Astrocyte of the spinal cord (primary cell): ENCODE results near the gene RUNX2.

ENCODE experiments used
- DNase-seq: peaks from one replicate; pipeline ENCODE4 v3.0.0; 2011; ENCODE audit warnings: low read depth, low spot score
- H3K4me3 ChIP-seq: 2 replicates; pipeline ENCODE4 v1.5.1; 2011; ENCODE audit warnings: low read depth, mild to moderate bottlenecking, low read length, moderate library complexity
- in situ Hi-C: cut with HindIII; loops from 2 replicates; pipeline ENCODE4 v1.10.0; 2017; ENCODE audit warnings: low sequenced_read_pairs
- TF ChIP-seq, protein P1 (sequence below): IDR thresholded peaks from 2 replicates; pipeline ENCODE4 v1.5.1; 2012; ENCODE audit warnings: low read depth, mild to moderate bottlenecking, low read length, inconsistent platforms

Gene RUNX2

DNA sequence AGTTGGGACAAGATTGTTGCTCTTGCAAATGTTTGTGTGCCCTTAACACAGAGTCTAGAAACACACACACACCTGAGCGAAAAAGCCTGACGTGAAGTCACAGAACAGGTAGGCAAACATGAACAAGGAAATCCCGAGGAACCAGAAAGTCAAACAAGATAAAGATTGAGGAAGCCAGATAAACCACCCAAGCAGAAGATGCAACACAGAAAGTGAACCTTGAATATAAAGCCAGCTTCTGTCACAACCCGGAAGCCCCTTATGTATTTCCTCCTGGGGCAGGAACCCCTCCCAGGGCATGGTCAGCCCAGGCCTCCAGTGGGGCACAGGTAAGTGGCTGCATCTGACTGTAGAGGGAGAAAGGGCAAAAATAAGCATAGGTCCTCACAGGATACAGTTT, 207.8 kb downstream of the RUNX2 start:
- H3K4me3 ChIP-seq = no peak overlapping the region
- TF ChIP-seq, protein P1, sequence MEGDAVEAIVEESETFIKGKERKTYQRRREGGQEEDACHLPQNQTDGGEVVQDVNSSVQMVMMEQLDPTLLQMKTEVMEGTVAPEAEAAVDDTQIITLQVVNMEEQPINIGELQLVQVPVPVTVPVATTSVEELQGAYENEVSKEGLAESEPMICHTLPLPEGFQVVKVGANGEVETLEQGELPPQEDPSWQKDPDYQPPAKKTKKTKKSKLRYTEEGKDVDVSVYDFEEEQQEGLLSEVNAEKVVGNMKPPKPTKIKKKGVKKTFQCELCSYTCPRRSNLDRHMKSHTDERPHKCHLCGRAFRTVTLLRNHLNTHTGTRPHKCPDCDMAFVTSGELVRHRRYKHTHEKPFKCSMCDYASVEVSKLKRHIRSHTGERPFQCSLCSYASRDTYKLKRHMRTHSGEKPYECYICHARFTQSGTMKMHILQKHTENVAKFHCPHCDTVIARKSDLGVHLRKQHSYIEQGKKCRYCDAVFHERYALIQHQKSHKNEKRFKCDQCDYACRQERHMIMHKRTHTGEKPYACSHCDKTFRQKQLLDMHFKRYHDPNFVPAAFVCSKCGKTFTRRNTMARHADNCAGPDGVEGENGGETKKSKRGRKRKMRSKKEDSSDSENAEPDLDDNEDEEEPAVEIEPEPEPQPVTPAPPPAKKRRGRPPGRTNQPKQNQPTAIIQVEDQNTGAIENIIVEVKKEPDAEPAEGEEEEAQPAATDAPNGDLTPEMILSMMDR = no peak
- DNase-seq = no peak
- in situ Hi-C loops = no loop called here

DNA sequence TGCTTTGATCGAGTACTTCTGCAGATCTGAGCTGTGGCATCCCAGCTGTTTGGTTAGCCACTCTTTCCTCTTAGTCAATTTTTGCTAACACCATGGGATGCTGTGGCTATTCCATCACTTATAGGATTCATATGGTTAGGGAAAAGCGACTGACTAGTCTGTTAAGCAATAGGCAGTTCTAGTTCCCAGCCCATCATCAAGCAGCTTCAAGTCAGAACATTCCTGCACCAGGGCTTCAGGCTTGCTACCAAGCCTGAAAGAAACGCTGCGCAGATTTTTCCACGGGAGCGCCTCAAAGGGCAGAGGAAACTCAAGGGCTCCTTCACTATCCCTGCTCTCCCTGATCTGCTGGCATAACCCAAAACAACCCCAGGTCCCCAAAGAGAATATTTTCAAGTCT, 209.4 kb downstream of the RUNX2 start:
- no peak overlapping the region for H3K4me3 ChIP-seq
- DNase-seq = no peak
- in situ Hi-C loops = no loop called here
- TF ChIP-seq, protein P1 = no peak

DNA sequence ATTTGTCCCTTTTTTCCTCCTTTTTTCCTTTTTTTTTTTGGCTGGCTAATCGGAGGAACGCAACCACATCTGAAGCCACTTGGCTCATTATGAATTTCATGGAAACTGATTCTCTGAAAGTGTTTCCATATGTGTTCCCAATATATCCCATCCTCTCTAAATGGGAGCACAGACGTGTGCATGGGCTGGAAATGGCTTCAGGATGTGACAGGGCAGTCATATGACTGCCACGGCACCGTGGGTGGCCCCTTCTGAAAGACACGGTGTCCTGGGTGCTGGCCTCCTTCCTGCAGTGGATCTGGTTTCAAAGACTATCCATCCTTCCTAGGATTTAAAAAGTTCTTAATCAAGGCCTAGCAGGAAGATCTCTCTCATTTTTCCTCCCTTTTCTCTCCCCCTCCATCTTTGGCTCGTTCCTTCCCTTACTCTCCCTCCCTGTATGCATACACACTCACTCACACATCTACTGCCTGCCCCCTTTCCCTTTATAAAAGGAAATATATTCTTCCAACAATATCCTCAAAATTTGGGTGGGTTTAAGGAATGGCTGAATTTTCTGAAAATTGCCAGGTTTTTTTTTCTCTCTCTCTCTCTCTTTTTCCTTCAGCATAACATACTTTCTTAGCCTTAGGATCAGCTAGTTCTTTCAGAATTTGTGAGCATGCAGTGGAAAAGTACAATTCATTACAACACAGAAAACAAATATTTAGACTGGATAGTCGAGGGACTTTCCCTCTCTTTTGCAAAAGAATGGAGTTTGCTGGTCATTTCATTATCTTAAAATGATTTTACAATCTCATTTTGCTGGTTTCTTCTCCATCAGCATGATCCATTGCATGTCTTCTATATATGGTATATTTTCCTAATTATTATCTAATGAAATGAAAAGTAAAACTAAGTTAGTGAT, 210.8 kb downstream of the RUNX2 start:
- in situ Hi-C loops = no loop called here
- DNase-seq = no peak
- TF ChIP-seq, protein P1 = no peak
- no peak overlapping the region for H3K4me3 ChIP-seq

DNA sequence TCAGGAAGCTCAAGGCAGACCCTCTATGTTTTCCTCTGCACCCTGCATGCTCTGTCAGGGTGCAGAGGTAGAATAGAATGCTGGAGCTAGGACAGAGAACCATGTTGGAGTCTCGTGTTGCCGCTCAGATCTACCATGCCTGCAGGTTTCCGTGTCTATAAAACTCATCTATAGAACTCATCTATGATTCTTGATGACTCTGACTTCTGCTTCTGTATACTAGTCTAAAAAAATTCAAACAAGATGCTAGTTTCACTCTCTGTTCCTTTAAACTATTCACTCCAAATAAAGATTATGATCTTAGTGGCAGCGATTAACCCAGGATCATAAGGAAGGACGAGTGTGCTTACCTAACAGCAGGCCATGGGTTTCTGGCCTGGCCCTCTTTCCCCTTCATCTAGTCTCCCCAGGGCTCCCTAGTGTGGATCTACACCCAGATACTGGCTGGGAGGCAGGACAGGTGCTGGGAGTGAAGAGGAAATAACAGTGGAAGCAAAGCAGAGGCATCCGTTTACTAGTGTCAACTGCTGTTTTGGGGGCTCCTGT, 212.3 kb downstream of the RUNX2 start:
- TF ChIP-seq, protein P1 = no peak
- H3K4me3 ChIP-seq = no peak overlapping the region
- in situ Hi-C loops = no loop called here
- DNase-seq = no peak

DNA sequence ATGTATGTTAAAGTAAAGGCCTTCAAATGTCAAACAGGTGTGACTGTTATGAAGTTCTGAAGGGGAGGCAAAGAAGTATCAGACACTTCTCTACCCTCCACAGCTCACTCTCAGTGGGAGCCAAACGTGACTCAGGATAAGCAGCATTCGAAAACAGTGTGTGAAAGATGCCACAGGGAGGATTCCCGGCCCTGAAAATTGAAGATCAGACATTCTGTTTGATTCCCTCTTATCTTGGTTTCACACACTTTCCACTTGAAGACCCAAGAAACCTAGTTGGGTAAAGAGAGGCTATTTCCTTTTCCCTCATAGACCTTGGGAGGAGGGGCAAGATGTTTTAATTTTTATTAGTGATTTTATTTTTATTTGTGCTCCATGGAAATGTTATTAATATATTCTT, 213.8 kb downstream of the RUNX2 start:
- TF ChIP-seq, protein P1 = no peak
- no peak overlapping the region for H3K4me3 ChIP-seq
- DNase-seq = no peak
- in situ Hi-C loops = no loop called here

DNA sequence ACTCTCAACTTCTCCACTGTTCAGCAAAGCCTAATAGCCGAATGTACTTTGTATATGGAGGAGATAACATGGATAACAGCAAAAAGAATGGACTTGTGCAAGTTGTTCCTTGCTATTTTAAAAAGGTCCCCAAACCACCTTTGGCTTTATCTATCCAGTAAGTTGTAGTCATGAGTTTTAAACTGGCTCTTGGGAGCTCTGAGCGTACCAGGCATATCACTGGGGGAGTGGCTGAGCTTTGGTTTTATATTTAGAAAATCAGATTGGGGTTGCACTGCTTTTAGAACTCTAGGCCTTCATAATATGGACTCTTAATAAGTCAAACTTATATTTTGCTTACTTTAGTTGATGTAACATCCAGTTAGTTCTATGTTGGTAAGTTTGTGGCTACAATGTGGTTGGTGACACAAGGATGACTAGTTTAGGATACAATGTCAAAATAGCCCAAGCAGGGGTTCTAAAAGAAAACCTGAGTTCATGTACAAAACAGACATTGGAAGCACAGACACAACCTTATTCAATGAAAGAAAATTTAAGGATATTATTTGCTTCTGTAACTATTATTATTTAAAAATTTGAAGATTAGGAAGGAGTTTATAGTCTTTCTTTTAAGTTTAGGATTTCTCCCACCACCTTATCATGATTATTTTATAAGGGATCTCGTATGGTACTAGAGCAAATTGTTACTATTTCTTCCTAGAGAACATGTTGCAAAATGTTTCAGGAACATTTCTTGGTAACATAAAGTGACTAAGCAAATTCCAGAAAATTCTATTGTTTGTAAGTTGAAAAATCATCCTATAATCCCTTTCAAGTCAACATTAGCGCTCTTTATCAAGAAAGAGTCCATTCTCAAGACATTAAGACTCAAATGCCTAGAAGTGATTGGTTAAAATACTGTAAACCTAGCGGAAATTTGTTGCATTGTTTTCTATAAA, 215.4 kb downstream of the RUNX2 start:
- DNase-seq = peak; percentile 80
- no peak overlapping the region for H3K4me3 ChIP-seq
- TF ChIP-seq, protein P1 = no peak
- in situ Hi-C loops = no loop called here
